ENCODE measurements around the gene CHID1. TPM values are rescaled to one million over a fixed set of nuclear protein-coding genes. Genes with fewer than 3 reads are reported as not detected.

The CHID1 gene
- total RNA-seq, 1 donor from 2014 or later: 56.6 TPM

DNA sequence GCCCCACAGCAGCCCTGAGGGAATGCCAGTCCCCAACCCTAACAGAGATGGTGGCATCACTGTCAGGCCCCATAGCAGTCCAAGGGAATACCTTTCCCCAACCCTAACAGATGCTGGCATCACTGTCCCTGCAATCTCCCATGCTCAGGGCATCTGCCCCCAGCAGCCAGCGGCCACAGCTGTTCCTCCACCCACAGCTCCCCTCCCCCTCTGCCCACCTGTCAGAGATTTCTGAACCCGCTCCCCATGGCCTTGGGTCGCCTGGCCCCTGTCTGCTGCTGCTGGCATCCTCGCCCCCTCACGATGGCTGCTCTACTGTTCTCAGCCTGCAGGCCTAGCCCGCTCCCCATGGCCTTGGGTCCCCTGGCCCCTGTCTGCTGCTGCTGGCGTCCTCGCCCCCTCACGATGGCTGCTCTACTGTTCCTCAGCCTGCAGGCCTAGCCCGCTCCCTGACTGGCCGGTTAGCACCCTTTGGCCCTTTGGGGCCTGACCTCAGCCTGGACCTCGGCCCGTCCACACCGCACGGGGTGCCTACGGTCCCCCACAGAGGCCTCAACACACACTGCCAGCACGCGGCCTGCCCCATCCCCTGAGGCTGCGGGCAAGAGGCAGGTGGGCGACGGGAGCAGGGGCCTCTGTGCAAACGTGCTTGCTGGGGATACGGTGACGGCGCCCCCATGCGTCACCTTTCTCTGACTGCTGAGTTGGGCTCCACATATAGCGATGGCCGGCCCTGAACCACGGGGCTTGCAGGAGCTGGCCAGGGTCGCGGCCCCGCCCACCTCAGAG, 20.7 kb downstream of the CHID1 start:
- Histone ChIP-seq H3K79me2 (ENCODE audit: low read depth) (no peaks in the 10 kb centered on the region), H3K4me2 (no peak overlapping the region), H3F3A (ENCODE audit: low read depth) (no peaks in the 10 kb centered on the region), H2AFZ (replicated peaks) (no peak overlapping the region), H3K9me3 (ENCODE audit: low read depth) (no peaks in the 10 kb centered on the region), H3K36me3 (no peaks in the 10 kb centered on the region), H4K20me1 (ENCODE audit: low read depth) (peaks cover 23% of the 10 kb centered on the region), H3K27me3 (no peaks in the 10 kb centered on the region), H3K4me1 (peaks cover 13% of the 10 kb centered on the region), H3K4me3 (no peak overlapping the region), H3K9ac (no peak overlapping the region), H3K27ac (no peak overlapping the region)
- H3K9me3 Mint-ChIP-seq: no peaks in the 10 kb centered on the region
- H3K4me1 Mint-ChIP-seq: peaks cover 4% of the 10 kb centered on the region
- no peak overlapping the region for H3K4me3 Mint-ChIP-seq
- DNase-seq (ENCODE audit: low spot score): peak; percentile 35
- peaks cover 8% of the 10 kb centered on the region for H3K27me3 Mint-ChIP-seq (ENCODE audit: insufficient read depth, low read depth)
- H3K36me3 Mint-ChIP-seq: peaks cover 8% of the 10 kb centered on the region
- TF ChIP-seq EZH2 (IDR thresholded peaks at IDR 0.05) (no peak), CTCF (IDR thresholded peaks at IDR 0.05) (peak; percentile 10), EZH2phosphoT487 (IDR thresholded peaks at IDR 0.05) (no peak)
- H3K27ac Mint-ChIP-seq: peak overlapping the region; percentile 73

DNA sequence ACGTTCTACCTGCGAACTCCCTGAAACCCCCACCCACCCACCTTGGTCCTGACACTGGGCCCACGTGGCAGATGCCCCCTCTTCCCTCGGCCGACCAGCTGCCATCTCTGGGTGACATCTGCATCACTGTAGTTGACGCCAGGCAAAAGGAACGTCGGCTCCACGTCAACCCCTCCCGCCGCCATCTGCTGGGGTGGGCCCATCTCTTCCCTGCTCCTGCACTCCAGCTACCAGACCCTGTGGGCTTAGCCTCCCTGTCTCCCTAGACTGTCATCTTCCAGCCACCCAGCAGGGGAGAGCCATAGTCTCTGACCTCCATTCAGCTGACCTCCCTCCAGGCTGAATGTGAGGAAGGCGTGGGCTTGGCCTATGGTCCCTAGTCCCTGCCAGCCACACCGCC, 21.4 kb downstream of the CHID1 start:
- no peaks in the 10 kb centered on the region for H3K9me3 Mint-ChIP-seq
- Histone ChIP-seq H3K9me3 (ENCODE audit: low read depth) (no peaks in the 10 kb centered on the region), H3K4me3 (no peak overlapping the region), H3K79me2 (ENCODE audit: low read depth) (no peaks in the 10 kb centered on the region), H3K9ac (no peak overlapping the region), H2AFZ (replicated peaks) (no peak overlapping the region), H3K27me3 (no peaks in the 10 kb centered on the region), H3F3A (ENCODE audit: low read depth) (no peaks in the 10 kb centered on the region), H3K36me3 (no peaks in the 10 kb centered on the region), H3K4me1 (peaks cover 13% of the 10 kb centered on the region), H4K20me1 (ENCODE audit: low read depth) (peaks cover 21% of the 10 kb centered on the region), H3K27ac (no peak overlapping the region), H3K4me2 (no peak overlapping the region)
- H3K36me3 Mint-ChIP-seq: peaks cover 8% of the 10 kb centered on the region
- peaks cover 8% of the 10 kb centered on the region for H3K27me3 Mint-ChIP-seq (ENCODE audit: insufficient read depth, low read depth)
- peaks cover 4% of the 10 kb centered on the region for H3K4me1 Mint-ChIP-seq
- TF ChIP-seq CTCF (IDR thresholded peaks at IDR 0.05): no peak
- TF ChIP-seq EZH2phosphoT487 (IDR thresholded peaks at IDR 0.05): no peak
- no peak for TF ChIP-seq EZH2 (IDR thresholded peaks at IDR 0.05)
- peak overlapping the region; percentile 73 for H3K27ac Mint-ChIP-seq
- DNase-seq (ENCODE audit: low spot score): no peak
- no peak overlapping the region for H3K4me3 Mint-ChIP-seq

- Histone ChIP-seq H3K9me3 (ENCODE audit: low read depth) (no peaks in the 10 kb centered on the region), H2AFZ (replicated peaks) (no peak overlapping the region), H3K27ac (no peak overlapping the region), H3K4me3 (no peak overlapping the region), H3K9ac (no peak overlapping the region), H4K20me1 (ENCODE audit: low read depth) (peaks cover 21% of the 10 kb centered on the region), H3K79me2 (ENCODE audit: low read depth) (no peaks in the 10 kb centered on the region), H3F3A (ENCODE audit: low read depth) (no peaks in the 10 kb centered on the region), H3K27me3 (no peaks in the 10 kb centered on the region), H3K4me2 (no peak overlapping the region), H3K4me1 (peaks cover 13% of the 10 kb centered on the region), H3K36me3 (no peaks in the 10 kb centered on the region)
- Mint-ChIP-seq H3K27me3 (ENCODE audit: insufficient read depth, low read depth) (peaks cover 8% of the 10 kb centered on the region), H3K9me3 (no peaks in the 10 kb centered on the region), H3K36me3 (peaks cover 8% of the 10 kb centered on the region), H3K4me1 (peaks cover 3% of the 10 kb centered on the region), H3K27ac (no peak overlapping the region), H3K4me3 (no peak overlapping the region)
- no peak for DNase-seq (ENCODE audit: low spot score)
- no peak for TF ChIP-seq CTCF (IDR thresholded peaks at IDR 0.05)
- no peak for TF ChIP-seq EZH2phosphoT487 (IDR thresholded peaks at IDR 0.05)
- TF ChIP-seq EZH2 (IDR thresholded peaks at IDR 0.05): no peak
Observed at GRCh38 chr11:888310-889212, 22.0 kb downstream of the CHID1 start.
